HG03354 (cell line): Measurements from ENCODE around the gene NUDCD3.

ENCODE experiments used
- ATAC-seq: cut with Tn5 transposase; IDR thresholded peaks from one replicate; pipeline ENCODE4 v1.9.1; 2021; ENCODE audit warnings: mild to moderate bottlenecking; ENCODE audit not compliant: unreplicated experiment, poor library complexity, severe bottlenecking

NUDCD3 gene

GRCh38 chr7:44375926-44376342 lies 114.5 kb downstream of the NUDCD3 start:
- no peak for ATAC-seq

DNA sequence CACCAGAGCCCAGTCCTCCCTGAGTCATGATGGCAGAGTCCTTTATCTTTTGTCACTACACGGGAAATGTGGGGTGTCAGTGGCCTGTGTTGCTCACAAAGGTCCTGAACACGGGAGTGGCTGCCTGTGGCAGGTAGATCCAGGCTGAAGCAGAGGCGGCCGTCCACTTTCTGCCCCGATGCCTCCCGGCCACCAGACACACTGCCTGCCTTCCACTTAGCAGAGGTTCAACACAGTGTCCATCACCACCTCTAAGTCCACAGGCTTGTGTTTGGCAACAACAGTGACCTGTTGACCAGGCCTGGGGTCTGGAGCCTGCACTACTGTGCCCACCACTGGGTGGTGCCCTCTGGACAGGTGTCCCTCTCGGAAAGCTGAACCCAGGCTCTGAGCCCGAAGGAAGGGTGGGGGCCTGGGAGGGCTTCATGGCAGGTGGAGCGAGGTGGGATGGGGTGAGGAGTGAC lies 115.2 kb downstream of the NUDCD3 start:
- no peak for ATAC-seq

- ATAC-seq: no peak
Measured at GRCh38 chr7:44374007-44374763, 116.3 kb downstream of the NUDCD3 start.

DNA sequence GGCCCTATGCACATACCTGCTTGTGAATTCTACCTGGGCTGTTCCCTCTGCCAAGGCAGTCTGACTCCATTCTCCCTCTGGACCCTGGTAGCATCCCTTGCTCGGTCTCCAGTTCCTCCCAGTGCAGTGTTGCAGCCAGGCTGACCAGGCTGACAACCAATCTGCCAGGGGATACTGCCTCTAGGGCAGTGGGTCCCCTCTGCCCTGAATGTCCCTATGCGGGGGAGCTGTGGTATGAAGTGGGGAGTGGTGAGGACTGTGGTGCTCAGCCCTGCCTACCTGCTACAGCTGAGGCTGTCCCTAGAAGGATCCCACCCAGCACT lies 117.1 kb downstream of the NUDCD3 start:
- ATAC-seq: no peak

- no peak for ATAC-seq
Measured at GRCh38 chr7:44372560-44373417, 117.7 kb downstream of the NUDCD3 start.

DNA sequence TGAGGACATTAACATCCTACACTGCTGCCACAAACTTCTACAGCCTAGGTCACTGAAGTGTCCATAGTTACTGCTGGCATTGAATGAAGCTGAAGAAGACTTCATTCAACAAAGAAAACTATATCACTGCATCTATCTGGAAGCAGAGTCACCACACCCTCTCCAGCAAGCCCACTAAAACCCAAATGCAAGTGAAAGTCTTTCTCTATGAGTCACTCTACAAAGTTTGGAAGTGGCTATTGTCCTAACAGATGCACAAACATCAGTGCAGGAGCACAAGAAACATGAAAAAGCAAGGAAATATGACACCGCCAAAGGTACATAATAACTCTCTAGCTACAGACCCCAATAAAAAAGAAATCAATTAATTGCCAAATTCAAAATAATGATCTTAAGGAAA lies 121.6 kb downstream of the NUDCD3 start:
- ATAC-seq: no peak

DNA sequence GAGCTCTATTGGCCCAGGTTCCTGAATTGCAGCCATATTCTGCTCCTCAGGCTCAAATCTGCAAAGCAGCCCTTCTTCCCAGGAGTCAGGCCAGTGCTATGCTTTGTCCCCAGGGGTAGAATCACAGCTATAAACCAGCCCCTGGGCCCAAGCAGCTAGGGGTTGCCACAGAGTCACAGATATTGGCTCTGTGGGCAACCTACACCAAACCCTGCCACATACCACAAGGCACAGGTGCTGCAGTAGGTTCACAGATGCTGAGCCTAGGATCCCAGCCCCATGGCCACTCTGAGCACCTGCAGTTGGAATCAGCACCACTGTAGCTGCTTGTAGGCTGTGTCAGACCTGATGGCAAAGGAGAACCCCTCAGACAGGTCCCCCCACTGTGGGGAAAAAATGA lies 122.0 kb downstream of the NUDCD3 start:
- no peak for ATAC-seq

GRCh38 chr7:44367475-44368043 lies 122.9 kb downstream of the NUDCD3 start:
- no peak for ATAC-seq

DNA sequence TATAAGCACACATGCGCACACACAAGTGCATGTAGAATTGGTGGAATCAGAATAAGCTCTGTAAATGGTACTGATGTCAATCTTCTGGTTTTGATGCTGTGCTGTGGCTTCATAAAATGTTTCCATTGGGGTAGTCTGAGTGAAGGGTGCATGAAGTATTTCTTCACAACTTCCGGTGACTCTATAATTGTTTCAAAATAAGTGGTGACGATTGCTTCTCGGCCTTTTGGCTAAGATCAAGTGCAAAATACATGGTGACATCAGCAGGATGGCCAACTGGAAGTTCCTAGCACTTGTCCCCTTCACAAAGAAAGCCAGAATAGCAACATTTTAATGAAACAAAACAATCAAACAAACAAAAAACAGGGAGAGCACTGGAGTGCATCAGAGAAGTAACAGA lies 123.5 kb downstream of the NUDCD3 start:
- no peak for ATAC-seq

GRCh38 chr7:44353668-44354067 lies 136.8 kb downstream of the NUDCD3 start:
- ATAC-seq: no peak

GRCh38 chr7:44348851-44349781 lies 141.3 kb downstream of the NUDCD3 start:
- no peak for ATAC-seq

GRCh38 chr7:44348300-44348699 lies 142.2 kb downstream of the NUDCD3 start:
- ATAC-seq: no peak

DNA sequence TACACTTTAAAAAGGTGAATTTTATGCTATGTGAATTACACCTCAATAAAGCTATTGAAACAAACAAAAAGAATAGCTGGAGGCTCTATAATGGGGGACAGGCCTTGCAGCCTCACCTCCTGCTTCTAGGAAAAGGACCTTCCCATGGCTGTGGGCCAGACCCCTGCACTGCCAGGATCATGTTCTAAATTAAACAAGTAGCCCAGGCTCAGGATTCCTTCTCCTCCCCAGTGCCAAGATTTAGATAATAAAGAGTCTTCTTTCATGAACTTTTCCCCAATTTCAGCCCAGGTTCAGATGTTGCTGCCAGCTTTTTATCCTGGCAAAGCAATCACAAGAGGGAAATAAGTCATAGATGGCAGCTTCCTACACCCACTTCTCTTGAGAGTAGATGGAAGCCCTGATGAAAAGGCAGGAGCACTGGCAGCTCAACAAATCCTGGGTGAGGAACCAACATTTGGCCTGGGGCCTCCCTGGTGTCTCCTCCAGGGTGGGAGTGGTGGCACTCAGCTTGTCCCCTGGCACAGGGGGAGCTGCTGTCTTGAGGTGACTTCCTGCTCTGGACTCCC lies 142.8 kb downstream of the NUDCD3 start:
- no peak for ATAC-seq

- ATAC-seq: no peak
Measured at GRCh38 chr7:44346063-44346462, 144.4 kb downstream of the NUDCD3 start.

- no peak for ATAC-seq
Measured at GRCh38 chr7:44341401-44341800, 149.1 kb downstream of the NUDCD3 start.

- ATAC-seq: peak; percentile 58
Measured at GRCh38 chr7:44338600-44338999, 151.9 kb downstream of the NUDCD3 start.

DNA sequence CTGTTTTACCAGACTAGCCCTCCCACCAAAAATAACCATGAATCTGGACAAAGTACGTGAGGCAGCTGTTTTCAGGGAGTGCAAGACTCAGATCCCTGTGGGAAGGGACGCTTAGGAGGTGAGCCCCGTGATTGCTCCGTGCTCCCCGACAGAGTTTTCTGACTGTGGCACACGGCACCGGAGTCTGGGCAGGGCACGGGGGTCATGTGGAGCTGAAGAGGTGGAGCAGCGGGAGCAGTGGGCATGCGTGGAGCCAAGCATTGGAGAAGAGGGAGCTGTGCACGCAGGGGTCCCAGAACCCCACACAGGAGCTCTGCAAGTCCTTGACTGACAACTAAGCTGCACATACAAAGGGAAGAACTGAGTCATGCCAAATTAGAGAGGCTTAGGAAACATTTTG lies 154.0 kb downstream of the NUDCD3 start:
- ATAC-seq: no peak

DNA sequence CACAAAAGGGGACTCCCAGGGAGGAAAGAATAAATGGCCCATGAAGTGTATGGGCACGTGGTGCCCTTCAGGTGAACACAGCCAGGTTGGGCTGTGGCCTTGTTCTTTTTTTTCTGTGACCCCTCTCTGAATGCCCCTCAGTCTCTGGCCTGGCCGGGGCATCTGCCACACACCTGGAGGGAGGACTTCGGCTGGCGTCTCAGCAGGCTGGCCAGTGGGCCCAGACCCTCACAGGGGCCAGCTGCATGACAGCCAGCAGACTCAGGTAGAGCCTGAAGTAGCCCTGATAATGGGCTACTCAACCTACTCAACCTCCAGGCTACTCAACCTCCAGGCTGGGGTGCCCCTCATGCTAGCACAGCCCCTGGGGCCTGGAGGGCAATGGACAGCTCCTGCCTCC lies 155.3 kb downstream of the NUDCD3 start:
- no peak for ATAC-seq

- no peak for ATAC-seq
Measured at GRCh38 chr7:44334734-44335097, 155.7 kb downstream of the NUDCD3 start.
